GM23248 (cell line): ENCODE data around the gene RPA1.

ENCODE experiments used
- EZH2 ChIP-seq: fragments of 200-600 bp; sonication (generic); IDR thresholded peaks from 2 replicates; pipeline ENCODE4 v1.6.1; 2018; ENCODE audit warnings: antibody characterized with exemption, mild to moderate bottlenecking; ENCODE audit not compliant: insufficient read depth, poor library complexity, severe bottlenecking
- EZH2phosphoT487 ChIP-seq: fragments of 200-600 bp; sonication (generic); IDR thresholded peaks from 2 replicates; pipeline ENCODE4 v1.6.1; 2018; ENCODE audit warnings: antibody characterized with exemption, moderate library complexity, mild to moderate bottlenecking, low read depth; ENCODE audit not compliant: insufficient read depth

DNA sequence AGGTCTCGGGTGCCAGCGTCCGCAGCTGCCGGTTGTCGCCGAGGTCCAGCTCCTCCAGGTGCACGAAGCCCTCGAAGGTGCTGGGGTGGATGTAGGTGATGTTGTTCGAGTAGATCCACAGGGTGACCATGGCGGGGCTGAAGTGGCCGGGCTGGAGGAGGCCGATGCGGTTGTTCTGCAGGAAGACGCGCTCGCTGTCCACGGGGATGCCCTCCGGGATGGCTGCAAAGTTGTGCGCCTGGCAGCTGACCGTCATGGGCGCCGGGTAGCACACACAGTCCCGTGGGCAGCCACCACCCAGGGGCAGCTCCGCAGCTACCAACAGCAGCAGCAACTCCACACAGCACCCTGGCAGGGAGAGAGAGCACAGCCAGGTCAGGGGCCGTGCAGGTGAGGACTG is 107.7 kb downstream of the RPA1 start:
- TF ChIP-seq EZH2 (no peak), EZH2phosphoT487 (no peak)
